Vein endothelial cell (primary cell): ENCODE results near the gene NMUR1. TPM values are rescaled to one million over a fixed set of nuclear protein-coding genes. Genes with fewer than 3 reads are reported as not detected.

ENCODE experiments used
- small RNA-seq: library from RNA; depleted of rRNA; stranded (forward); fragments of <200 nt; gene quantifications from one replicate; pipeline ENCODE3, GENCODE V24; 2012
- total RNA-seq: library from RNA; depleted of rRNA; stranded (reverse); fragments of >200 nt; gene quantifications from 2 replicates; pipeline ENCODE4 v1.2.3, GENCODE V29; 2012

Gene NMUR1, protein sequence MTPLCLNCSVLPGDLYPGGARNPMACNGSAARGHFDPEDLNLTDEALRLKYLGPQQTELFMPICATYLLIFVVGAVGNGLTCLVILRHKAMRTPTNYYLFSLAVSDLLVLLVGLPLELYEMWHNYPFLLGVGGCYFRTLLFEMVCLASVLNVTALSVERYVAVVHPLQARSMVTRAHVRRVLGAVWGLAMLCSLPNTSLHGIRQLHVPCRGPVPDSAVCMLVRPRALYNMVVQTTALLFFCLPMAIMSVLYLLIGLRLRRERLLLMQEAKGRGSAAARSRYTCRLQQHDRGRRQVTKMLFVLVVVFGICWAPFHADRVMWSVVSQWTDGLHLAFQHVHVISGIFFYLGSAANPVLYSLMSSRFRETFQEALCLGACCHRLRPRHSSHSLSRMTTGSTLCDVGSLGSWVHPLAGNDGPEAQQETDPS
- total RNA-seq, result not detected in 2 replicates

GRCh38 chr2:231530099-231531011 lies at the start of gene NMUR1:
Gene NMUR1 (minus strand): TSS chr2:231530445. CDS start chr2:231530361, 84 bp downstream.

Small RNAs within 50 kb of the gene (small RNA-seq; reads per million reads assigned to genes)
- 1.1 reads per million, percentile 61 among the genes with 10 or more reads in this experiment for gene RNU2-22P

Other genes starting within 250 kb of the NMUR1 start
- gene B3GNT7, start 134.7 kb downstream of the NMUR1 start, total RNA-seq, result 0.33 and 0.67 TPM in 2 replicates
- gene NCL, start 66.0 kb downstream of the NMUR1 start, total RNA-seq, result 152 and 258 TPM in 2 replicates
- not detected in 2 replicates for gene TEX44, start 62.4 kb upstream of the NMUR1 start, total RNA-seq
- 1,152 and 1,307 TPM in 2 replicates for gene PTMA, start 178.1 kb upstream of the NMUR1 start, total RNA-seq